Measurements from ENCODE around the gene RENBP. TPM values are rescaled to one million over a fixed set of nuclear protein-coding genes. Genes with fewer than 3 reads are reported as not detected.

The RENBP gene
- total and polyA plus RNA-seq, 9 of the 15 experiments (the other 6 are each of a cell fraction or from before 2014, with no cell fraction given) = 0.07 to 14.8 (median 10.6) TPM; not detected in 1

DNA sequence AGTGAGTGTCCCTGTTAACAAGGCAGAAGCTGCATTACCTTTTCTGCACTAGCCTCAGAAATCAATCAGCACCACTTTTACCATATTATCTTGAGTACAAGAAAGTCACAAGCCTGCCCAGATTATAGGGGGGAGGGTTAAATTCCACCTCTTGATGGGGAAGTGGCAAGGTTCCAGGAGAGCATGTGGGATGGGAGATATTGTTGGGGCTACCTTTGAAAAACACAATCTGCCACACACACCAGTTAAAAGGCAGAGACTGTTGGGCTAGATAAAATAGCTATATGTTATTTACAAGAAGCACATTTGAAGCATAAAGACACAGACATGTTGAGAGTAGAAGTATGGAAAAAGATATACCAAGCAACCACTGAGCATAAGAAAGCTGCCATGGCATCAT lies 46.5 kb downstream of the RENBP start (continued):
- TF ChIP-seq, protein P1, sequence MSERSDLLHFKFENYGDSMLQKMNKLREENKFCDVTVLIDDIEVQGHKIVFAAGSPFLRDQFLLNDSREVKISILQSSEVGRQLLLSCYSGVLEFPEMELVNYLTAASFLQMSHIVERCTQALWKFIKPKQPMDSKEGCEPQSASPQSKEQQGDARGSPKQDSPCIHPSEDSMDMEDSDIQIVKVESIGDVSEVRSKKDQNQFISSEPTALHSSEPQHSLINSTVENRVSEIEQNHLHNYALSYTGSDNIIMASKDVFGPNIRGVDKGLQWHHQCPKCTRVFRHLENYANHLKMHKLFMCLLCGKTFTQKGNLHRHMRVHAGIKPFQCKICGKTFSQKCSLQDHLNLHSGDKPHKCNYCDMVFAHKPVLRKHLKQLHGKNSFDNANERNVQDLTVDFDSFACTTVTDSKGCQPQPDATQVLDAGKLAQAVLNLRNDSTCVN (CRISPR knock-in tag; IDR thresholded peaks at IDR 0.05) = no peak
- peak; percentile 49; the same call in 1 of the 2 replicates for TF ChIP-seq PYGO2 (tag; IDR thresholded peaks at IDR 0.05)
- TF ChIP-seq, protein P2, sequence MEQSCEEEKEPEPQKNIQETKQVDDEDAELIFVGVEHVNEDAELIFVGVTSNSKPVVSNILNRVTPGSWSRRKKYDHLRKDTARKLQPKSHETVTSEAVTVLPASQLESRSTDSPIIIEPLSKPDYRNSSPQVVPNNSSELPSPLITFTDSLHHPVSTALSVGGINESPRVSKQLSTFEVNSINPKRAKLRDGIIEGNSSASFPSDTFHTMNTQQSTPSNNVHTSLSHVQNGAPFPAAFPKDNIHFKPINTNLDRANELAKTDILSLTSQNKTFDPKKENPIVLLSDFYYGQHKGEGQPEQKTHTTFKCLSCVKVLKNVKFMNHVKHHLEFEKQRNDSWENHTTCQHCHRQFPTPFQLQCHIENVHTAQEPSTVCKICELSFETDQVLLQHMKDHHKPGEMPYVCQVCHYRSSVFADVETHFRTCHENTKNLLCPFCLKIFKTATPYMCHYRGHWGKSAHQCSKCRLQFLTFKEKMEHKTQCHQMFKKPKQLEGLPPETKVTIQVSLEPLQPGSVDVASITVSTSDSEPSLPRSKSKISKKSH (CRISPR knock-in tag; IDR thresholded peaks at IDR 0.05) = no peak
- no peak for TF ChIP-seq XRCC5 (IDR thresholded peaks at IDR 0.05; ENCODE audit: low read depth, low read length)
- TF ChIP-seq, protein P3, sequence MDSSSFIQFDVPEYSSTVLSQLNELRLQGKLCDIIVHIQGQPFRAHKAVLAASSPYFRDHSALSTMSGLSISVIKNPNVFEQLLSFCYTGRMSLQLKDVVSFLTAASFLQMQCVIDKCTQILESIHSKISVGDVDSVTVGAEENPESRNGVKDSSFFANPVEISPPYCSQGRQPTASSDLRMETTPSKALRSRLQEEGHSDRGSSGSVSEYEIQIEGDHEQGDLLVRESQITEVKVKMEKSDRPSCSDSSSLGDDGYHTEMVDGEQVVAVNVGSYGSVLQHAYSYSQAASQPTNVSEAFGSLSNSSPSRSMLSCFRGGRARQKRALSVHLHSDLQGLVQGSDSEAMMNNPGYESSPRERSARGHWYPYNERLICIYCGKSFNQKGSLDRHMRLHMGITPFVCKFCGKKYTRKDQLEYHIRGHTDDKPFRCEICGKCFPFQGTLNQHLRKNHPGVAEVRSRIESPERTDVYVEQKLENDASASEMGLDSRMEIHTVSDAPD (CRISPR knock-in tag; IDR thresholded peaks at IDR 0.05) = no peak
- peak; percentile 92 for TF ChIP-seq CCNT2 (IDR thresholded peaks at IDR 0.05; ENCODE audit: borderline replicate concordance, extremely low read depth, insufficient read length, low read depth, low read length)
- peak; percentile 40; the same call in 1 of the 2 replicates for TF ChIP-seq TCFL5 (CRISPR knock-in tag; conservative IDR thresholded peaks at IDR 0.05)
- peak; percentile 98 for TF ChIP-seq STAT5A (IDR thresholded peaks at IDR 0.05; ENCODE audit: borderline replicate concordance, low read length)
- TF ChIP-seq POLR2H (tag; IDR thresholded peaks at IDR 0.05; ENCODE audit: low read depth) = no peak
- peak; percentile 44; the same call in 1 of the 2 replicates for TF ChIP-seq JUND (IDR thresholded peaks at IDR 0.05; ENCODE audit: borderline replicate concordance, low read depth, low read length)
- no peak for TF ChIP-seq JUND (tag; IDR thresholded peaks at IDR 0.05; ENCODE audit: borderline replicate concordance, low read depth, low read length)
- peak; percentile 100 for TF ChIP-seq KDM1A (IDR thresholded peaks at IDR 0.05)
- TF ChIP-seq, protein P4, sequence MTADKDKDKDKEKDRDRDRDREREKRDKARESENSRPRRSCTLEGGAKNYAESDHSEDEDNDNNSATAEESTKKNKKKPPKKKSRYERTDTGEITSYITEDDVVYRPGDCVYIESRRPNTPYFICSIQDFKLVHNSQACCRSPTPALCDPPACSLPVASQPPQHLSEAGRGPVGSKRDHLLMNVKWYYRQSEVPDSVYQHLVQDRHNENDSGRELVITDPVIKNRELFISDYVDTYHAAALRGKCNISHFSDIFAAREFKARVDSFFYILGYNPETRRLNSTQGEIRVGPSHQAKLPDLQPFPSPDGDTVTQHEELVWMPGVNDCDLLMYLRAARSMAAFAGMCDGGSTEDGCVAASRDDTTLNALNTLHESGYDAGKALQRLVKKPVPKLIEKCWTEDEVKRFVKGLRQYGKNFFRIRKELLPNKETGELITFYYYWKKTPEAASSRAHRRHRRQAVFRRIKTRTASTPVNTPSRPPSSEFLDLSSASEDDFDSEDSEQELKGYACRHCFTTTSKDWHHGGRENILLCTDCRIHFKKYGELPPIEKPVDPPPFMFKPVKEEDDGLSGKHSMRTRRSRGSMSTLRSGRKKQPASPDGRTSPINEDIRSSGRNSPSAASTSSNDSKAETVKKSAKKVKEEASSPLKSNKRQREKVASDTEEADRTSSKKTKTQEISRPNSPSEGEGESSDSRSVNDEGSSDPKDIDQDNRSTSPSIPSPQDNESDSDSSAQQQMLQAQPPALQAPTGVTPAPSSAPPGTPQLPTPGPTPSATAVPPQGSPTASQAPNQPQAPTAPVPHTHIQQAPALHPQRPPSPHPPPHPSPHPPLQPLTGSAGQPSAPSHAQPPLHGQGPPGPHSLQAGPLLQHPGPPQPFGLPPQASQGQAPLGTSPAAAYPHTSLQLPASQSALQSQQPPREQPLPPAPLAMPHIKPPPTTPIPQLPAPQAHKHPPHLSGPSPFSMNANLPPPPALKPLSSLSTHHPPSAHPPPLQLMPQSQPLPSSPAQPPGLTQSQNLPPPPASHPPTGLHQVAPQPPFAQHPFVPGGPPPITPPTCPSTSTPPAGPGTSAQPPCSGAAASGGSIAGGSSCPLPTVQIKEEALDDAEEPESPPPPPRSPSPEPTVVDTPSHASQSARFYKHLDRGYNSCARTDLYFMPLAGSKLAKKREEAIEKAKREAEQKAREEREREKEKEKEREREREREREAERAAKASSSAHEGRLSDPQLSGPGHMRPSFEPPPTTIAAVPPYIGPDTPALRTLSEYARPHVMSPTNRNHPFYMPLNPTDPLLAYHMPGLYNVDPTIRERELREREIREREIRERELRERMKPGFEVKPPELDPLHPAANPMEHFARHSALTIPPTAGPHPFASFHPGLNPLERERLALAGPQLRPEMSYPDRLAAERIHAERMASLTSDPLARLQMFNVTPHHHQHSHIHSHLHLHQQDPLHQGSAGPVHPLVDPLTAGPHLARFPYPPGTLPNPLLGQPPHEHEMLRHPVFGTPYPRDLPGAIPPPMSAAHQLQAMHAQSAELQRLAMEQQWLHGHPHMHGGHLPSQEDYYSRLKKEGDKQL (CRISPR knock-in tag; IDR thresholded peaks at IDR 0.05; ENCODE audit: borderline replicate concordance) = no peak
- TF ChIP-seq HDAC2 (IDR thresholded peaks at IDR 0.05) = peak; percentile 99
- TF ChIP-seq, protein P5, sequence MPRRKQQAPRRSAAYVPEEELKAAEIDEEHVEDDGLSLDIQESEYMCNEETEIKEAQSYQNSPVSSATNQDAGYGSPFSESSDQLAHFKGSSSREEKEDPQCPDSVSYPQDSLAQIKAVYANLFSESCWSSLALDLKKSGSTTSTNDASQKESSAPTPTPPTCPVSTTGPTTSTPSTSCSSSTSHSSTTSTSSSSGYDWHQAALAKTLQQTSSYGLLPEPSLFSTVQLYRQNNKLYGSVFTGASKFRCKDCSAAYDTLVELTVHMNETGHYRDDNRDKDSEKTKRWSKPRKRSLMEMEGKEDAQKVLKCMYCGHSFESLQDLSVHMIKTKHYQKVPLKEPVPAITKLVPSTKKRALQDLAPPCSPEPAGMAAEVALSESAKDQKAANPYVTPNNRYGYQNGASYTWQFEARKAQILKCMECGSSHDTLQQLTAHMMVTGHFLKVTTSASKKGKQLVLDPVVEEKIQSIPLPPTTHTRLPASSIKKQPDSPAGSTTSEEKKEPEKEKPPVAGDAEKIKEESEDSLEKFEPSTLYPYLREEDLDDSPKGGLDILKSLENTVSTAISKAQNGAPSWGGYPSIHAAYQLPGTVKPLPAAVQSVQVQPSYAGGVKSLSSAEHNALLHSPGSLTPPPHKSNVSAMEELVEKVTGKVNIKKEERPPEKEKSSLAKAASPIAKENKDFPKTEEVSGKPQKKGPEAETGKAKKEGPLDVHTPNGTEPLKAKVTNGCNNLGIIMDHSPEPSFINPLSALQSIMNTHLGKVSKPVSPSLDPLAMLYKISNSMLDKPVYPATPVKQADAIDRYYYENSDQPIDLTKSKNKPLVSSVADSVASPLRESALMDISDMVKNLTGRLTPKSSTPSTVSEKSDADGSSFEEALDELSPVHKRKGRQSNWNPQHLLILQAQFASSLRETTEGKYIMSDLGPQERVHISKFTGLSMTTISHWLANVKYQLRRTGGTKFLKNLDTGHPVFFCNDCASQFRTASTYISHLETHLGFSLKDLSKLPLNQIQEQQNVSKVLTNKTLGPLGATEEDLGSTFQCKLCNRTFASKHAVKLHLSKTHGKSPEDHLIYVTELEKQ (CRISPR knock-in tag; IDR thresholded peaks at IDR 0.05) = no peak
